Measurements from ENCODE around the gene CCR5AS.

- peak in 2 of 4 experiments; percentile 15 to 23 for TF ChIP-seq CTCF (IDR thresholded peaks at IDR 0.05)
- TF ChIP-seq POLR2A (IDR thresholded peaks at IDR 0.05) = no peak
- no peak for TF ChIP-seq POLR2AphosphoS5 (IDR thresholded peaks at IDR 0.05)
These were observed 38.3 kb downstream of the CCR5AS start for GRCh38 chr3:46368569-46368968.

Data from prostate gland (tissue), 2 donors.